HG02798 (cell line): ENCODE measurements around the gene EFCAB6.

Source experiments
- ATAC-seq: cut with Tn5 transposase; IDR thresholded peaks from one replicate; pipeline ENCODE4 v1.9.1; 2021; ENCODE audit warnings: mild to moderate bottlenecking; ENCODE audit not compliant: unreplicated experiment, poor library complexity

Gene EFCAB6

DNA sequence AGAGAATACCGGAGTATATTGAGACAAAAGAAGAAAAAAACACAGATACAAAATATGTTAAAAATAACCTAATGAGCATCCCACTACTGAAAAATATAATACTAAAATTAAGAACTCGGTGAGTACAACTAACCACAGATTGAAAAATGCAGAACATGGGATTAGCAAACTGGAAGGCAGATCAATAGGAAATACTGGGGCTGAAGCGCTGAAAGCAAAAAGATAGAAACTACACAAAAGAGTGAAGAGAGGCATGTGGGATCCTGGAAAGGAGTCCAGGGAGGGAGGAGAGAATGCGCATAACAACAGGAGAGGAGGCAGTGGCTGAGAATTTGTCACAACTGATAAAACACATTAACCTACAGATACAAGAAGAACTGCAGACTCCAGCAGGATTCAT is 159.3 kb downstream of the EFCAB6 start:
- ATAC-seq: no peak

DNA sequence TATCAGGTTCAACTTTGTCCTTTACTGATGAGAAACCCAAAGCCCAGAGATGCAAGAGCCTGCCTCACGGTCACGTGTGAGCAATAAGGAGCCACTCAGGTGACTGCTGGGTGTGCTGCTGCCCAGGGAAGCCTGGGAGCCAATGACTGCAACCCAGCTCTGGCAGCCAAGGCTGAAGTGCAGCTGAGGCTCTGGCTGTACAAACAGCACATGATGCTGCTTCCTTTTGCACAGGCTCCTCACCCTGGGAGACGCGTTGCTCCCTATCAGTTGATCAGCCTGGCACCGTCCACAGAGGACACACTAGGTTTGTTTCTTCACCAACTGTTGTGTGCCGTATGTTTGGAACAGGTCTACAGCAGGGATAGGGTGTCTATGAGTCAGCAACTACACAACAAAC is 168.7 kb downstream of the EFCAB6 start:
- no peak for ATAC-seq

DNA sequence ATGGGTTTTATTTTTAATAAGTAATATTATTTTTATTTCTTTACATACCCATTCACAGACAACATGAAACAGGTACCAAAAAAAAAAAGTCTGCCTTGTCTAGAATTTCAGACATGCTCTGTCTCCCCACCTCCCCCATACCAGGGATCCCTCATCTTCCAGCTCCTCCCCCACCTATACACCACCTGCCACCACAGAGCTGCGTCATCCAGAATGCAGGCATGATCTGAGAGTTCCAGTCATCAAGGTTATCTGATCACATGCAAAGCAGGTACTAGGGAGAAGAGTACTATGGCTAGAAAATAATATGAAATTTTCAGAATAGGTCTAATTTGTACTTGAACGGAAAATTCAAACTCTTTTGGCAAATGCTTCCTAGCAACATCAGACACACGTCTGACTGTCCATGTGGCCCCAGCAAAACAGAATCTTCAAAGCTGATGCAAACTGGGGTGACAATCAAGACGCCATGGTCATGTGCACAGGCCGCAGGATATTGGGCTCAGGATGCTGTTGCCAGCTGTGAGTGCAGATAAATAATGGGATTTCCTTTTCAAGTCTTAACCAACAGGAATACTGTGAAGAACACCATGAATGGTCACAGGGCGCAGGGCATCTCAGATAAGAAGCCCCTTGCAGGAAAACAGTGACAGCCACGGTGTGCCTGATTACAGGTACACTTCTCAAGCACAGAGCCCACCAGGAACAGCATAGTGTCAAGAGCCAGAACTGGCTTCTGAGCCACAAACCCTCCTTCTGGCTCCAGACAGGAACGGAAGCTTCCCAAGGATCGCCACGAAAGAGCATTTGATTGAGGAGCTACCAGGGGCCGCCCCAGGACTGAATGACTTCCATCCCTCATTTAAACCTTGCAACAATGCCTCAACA is 169.5 kb downstream of the EFCAB6 start:
- ATAC-seq: no peak

DNA sequence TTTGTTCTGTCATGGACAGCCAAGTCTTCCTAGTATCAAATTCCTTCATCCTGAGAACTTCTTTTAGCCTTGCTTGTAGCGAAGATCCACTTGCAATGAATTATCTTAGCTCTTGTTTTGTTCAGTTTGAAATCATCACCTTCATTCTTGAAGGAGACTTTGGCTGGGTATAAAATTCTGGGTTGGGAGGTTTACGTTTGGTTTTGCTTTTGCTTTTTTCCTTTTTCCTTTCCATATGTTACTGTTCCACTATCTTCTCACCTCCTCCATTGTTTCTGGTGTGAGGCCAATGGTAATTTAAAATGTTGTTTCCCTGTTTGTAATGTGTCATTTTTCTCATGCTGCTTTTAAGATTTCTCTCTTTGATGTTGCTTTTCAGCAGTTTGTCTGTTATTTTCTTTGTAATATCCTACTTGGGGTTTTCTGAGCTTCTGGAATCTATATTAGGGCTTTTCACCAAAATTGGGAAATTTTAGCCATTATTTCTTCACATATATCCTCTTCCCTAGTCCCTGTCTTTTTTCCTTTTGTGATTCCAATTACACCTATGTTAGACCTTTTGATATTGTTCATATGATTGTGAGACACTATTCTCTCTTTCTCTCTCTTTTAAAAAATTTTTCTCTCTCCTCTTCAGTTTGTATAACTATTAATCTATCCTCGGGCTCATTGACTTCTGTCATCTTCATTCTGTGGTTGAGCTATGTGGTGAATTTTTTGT is 172.7 kb downstream of the EFCAB6 start:
- no peak for ATAC-seq

DNA sequence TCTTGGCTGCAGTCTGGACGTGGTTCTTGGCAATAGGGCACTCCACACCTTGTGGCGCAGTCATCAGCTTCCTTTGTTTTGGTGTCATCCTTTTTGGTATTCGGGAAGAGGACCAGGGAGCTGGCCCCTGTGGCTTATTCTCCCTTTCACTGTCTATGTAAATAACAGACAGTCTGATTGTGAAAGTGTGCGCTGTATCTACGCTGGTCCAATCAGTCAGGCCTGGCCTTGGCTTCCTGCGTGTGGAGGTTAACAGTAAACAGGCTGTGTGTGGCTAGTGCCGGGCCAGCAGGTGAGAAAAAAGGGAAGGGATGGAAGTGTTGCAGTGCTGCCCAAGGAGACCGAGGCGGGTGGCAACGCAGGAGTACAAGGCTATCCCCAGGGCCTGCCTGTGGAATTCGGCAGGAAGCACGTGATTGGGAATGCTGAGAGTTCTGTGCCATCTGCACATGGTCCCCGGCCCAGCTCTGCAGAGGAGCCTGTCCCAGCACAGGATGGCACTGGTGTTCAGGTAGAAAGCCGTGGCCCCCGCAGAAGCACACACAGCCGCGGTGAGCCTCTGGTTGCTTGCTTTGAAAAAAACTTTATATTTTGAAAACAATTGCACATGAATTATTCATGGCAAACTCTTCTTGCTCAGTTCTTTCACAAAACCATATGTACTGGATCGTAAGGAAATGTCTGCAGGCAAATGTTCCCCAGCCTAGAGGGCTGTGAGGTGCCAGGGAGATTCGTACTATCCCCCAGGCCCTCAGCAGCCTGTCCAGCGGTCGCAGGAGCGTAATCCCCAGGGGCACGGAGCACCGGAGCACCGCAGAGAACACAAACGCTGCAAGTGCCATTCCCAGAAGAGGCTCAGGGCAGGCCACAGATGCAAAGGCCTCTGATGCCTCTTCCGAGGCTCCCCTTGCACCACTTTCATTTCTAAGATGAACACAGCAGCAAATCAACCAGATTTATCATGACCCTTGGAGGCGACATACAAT is 174.5 kb downstream of the EFCAB6 start:
- ATAC-seq: no peak

DNA sequence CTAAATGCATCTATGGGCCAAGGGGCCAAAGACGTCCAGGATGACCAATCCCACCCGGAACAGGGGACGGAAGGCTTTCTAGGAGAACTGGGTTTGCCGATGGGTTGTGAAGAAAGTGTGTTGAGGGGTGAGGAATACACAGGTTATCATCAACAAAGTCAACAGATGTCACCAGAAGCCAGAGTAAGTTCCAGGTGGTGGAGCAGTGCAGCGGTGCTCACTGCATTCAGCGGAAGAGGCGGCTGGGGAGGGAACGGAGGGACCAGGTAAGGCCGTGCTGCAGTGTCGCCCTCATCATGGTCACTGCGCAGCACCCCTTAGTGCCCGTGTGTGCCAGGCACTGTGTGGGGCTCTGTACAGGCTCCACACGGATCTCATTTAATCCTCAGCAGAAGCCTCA is 176.0 kb downstream of the EFCAB6 start:
- no peak for ATAC-seq

DNA sequence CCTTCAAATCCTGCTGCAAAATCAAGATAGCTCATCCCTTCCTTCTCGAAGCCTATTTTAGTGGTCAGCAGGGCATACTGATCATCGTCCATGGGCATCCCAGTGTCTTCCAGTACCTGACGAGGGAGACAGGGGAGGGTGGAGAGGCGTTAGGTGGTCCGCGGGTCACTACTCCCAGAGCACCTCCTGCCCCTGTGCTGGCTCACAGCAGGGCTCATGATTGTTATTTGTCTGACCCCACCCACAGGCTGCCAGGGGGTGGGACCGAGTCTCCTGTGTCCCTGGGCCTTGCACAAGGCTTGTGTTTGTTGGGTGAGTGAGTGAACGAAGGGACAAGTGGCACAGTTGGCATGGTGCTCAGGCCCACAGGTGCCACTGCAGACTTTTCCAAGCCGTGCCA is 177.0 kb downstream of the EFCAB6 start:
- no peak for ATAC-seq

DNA sequence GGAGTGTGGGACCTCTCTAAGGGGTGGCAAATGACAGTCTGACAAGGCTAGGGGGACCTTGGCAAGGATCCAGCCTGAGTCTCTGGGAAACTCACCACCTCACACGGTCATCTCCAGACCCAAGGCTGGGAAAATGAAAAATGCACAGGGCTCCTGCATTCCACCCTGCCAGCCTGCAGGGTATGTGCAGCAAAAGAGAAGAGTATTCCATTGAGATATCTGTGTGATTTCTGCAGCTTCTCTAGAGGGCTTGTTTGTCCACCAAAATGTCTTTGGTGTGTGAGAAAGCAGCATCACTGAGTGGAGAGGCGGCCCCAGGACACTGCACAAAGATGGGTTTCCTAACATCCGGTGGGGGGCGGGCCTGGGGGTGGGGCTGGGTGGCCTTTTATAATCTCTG is 177.8 kb downstream of the EFCAB6 start:
- ATAC-seq: no peak

DNA sequence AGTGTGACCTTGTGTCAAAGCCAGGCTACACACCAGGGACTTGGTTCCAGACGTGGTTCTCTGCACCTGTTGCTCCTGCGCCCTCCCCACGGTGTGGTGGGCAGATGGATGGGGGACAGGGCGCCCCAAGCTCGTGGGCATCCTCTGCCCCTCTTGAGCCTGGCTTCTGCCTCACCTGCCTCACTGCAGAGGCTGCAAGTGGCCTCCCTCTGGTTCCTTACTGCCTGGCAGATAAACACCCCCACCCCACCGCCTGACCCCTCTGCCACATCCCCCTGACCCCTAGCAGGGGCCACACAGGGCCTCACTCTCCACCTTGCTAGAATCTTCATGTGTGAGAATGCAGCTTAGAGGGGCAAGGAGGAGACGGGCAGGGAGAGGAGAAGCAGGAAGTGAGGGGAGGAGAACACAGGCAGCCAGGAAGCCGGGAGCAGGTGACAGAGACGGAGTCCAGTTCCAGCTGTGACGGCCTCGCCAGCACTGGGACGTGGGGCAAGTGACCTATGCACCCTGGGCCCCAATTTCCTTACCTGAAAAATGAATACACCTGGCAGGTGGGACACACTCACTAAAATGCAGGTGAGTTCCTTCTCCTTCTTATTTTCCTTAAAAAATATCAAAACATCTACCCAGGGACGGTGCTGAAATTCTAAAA is 178.3 kb downstream of the EFCAB6 start:
- ATAC-seq: no peak

DNA sequence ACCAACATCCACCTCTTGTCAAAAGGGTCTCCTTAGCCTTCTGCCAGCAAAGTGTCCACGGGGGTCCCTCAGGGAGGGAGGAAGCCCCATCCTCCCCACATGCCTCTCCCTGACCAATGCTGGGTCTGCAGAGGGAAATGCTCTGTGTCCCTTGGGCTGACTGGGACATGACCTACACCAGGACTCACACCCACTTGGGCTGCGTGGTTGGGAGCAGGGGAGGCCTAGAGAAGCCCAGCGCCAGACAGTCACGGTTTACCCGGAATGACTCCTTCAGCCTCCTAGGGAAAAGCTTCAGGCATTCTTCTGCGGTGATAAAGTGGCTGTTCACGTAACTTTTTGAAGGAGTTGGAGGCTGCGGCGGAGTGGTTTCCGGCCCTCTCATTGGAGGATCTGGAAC is 180.3 kb downstream of the EFCAB6 start:
- no peak for ATAC-seq

DNA sequence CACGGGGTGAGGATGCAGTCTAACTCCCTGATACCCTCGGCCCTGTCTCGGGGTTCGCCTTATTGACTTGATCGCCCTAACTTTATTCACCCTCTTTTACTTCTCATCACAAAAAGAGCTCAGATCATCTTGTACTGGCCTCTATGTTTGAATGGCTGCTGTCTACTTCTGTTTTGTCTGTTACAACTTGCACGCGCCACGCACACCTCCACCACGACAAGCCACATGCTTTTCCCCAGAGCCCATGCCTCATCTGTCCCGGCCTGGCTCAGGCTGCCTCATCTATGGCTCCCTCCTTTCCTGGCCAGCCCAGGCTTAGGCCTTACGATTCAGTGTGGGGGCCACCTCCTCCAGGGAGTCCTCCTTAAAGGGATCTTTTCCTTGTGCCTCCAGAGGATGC is 180.9 kb downstream of the EFCAB6 start:
- ATAC-seq: no peak

DNA sequence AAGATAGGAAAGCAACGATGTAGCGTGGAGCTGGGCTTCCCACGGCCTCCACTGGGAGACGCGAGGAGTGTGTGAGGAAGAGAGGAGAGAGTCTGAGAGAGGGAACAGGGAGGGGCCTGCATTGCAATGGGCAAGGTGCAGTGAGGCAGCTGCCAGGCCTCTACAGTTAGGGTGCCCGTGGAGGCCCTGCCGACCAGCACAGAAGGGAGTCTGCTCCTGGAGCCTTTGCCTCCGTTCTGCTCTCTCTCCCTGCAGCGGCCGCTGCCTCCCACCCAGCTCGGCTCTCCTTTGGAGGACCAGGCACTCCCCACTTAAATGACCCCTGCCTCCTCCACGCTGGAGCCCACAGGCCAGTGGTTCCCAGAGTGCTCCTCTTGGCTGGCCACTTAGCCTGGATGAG is 181.7 kb downstream of the EFCAB6 start:
- no peak for ATAC-seq

DNA sequence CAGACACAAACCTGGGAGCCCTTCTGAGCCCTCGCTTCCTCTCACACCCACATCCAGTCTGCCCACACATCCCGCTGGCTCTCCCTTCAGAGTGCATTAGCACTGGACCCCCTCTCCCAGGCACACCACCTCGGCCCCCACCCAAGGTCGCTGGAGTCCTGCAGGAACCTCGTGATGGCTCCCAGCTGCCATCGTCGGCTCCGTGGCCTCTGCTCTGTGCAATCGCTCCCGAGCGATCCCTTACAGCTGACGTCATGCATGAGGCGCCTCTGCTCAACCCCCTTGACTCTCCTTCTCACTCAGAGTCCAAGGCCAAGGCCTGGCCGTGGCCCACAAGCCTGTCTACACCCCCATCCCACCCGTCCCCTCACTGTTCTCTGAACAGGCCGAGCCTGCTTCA is 183.9 kb downstream of the EFCAB6 start:
- no peak for ATAC-seq

DNA sequence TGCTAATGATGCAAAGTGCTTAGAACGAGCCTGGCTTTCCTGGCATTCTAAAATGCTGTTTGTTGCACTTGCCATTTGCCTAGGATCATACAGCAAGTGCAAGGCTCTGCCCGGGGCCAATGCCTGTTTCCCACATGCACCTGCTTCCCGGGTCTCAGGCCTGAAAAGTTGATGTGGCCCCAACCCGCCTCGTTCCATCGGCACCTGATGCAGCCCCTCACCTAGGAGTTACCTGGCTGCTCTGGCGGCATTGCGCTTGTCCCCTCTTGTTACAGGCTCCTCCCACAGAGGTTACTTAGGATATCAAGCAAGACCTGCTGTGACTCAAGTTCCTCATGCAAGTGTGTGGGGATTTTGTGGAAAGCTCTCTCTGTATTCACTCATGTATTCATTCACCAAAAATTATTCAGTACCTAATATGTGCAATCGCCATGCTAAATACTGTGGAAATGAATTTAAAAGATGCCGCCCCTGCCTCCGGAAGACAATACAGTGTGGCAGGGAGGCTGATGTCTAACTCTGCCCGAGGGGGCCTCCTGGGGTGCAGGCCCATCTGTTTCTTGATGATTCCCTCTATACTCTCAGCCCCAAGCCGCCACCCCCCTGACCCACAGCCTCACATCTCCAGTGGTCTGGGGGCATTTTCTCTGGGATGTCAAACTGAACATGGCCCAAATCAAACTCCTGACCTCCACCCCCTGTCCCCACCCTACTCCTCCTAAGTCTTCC is 184.5 kb downstream of the EFCAB6 start:
- no peak for ATAC-seq

DNA sequence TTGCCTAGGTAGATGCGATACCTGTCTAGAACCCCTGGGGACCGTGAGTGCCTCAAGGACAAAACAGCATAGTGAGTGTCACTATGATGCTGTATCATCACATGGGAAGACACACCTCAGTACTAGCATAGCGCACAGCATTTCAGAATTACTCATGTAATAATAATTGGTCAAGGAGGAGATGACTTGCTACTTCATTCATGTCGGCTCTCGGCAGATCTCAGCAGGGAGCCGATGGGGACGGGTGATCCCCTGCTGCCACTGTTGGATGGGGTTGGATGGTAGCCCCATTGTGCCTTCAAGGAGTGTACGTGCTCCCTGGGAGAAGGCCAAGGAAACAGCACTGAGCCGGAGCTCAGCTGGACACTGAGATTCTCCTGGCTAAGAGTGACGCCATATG is 186.9 kb downstream of the EFCAB6 start:
- ATAC-seq: no peak

DNA sequence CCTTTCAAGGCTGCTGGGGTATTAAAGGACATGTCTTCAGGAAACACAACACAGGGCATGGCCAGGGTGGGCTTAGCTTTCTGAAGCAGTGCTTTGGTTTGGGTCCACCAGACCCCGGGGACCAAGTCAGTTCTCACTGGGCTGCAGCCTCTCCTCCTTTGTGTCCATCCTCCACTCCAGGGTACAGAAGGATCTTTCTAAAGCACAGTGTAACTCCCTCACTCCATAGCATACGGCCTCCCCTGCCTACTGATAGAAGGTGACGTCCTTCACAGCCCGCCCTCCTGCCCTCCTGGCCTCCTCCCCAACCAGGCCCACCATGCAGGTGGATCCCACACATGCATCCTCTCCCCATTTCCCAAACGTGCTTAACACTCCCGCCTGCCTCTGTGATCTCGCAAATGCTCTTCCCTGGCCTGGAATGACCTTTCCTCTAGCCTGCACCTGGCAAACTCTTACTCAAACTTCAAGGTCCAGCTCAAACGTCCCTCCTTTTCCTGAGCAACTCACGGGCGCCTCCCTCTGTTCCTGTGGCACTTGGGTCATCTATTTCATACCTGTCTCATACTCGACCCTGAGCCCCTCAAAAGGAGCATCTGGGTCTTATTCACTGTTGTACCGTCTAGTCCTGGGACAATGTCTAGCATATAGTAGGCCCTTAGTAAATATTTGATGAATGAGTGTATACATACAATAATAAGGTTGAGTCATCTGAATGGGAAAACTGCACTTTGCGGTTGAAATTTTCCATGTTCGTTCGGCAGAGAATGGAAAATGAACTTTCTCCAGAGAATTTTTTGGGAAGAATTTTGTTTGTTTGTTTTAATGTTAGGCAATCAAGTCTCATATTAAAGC is 187.7 kb downstream of the EFCAB6 start:
- no peak for ATAC-seq

DNA sequence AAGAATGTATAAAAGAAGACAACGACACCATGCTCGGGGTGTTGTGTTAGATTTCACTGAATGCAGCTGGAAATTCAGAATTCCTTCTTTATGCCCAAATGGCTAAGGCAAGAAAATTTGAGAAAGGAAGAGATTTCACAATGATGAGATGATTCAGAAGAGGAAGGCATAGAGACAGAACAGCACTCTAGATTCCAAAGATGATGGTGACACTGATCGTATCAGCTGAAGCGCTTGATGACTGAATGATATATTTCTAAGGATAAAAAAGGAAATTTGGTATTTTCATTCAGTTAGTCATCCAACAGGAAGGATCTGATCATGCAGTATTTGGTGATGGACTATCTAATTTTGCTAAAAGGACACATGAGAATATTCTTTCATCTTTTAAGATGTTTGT is 189.2 kb downstream of the EFCAB6 start:
- ATAC-seq: no peak

DNA sequence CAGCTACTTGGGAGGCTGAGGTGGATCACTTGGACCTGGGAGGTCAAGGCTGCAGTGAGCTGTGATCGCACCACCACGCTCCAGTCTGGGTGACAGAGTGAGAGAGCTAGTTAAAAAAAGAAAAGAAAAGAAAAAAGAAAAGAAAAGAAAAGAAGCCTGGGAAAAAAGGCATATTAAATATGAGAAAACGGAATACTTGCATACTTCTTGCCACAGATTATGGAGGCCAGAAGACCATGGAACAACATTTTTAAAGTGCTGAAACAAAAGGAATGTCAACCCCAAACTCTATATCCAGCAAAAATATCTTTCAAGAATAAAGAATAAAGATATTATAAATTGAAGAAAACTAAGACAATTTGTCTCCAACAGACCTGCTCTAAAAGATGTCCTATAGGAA is 191.9 kb downstream of the EFCAB6 start:
- no peak for ATAC-seq

DNA sequence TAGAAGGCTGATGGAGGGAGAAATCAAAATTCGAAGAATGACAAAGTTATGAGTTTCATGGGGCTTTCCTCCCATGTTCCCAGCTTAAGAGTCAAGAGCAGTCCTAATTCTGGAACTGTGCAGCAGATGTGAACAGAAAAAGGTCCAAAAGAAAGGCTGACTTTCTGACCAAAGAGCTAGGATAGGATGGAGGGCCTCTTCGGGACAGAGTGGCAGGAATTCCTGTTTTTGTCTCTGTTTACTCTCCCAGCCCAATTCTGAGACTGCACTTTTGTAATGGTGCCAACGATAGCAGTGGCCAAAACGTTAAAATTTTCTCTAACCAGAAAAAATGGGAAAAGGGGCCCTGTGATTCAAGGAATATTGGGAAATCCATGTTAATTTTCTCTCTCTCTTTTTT is 193.6 kb downstream of the EFCAB6 start:
- ATAC-seq: no peak
